ENCODE measurements around the gene DUSP7.

The DUSP7 gene

GRCh38 chr3:52029053-52029452, 27.3 kb downstream of the DUSP7 start:
- no peak for TF ChIP-seq CTCF (conservative IDR thresholded peaks at IDR 0.05)
- H3K27ac ChIP-seq: no peak overlapping the region

GRCh38 chr3:52028572-52028971, 27.8 kb downstream of the DUSP7 start:
- TF ChIP-seq CTCF (conservative IDR thresholded peaks at IDR 0.05): no peak
- no peak overlapping the region for H3K27ac ChIP-seq

GRCh38 chr3:52026041-52026440, 30.3 kb downstream of the DUSP7 start:
- TF ChIP-seq CTCF (conservative IDR thresholded peaks at IDR 0.05): no peak
- H3K27ac ChIP-seq: no peak overlapping the region

- no peak overlapping the region for H3K27ac ChIP-seq
- no peak for TF ChIP-seq CTCF (conservative IDR thresholded peaks at IDR 0.05)
Observed at GRCh38 chr3:52025453-52025852, 30.9 kb downstream of the DUSP7 start.

GRCh38 chr3:52024765-52025452, 31.5 kb downstream of the DUSP7 start:
- no peak overlapping the region for H3K27ac ChIP-seq
- TF ChIP-seq CTCF (conservative IDR thresholded peaks at IDR 0.05): no peak

GRCh38 chr3:52023860-52024764, 32.3 kb downstream of the DUSP7 start:
- no peak for TF ChIP-seq CTCF (conservative IDR thresholded peaks at IDR 0.05)

GRCh38 chr3:52023101-52023770, 33.1 kb downstream of the DUSP7 start:
- H3K27ac ChIP-seq: no peak overlapping the region
- no peak for TF ChIP-seq CTCF (conservative IDR thresholded peaks at IDR 0.05)

More at GRCh38 chr3:52023860-52024764, 32.3 kb downstream of the DUSP7 start:
- H3K27ac ChIP-seq: no peak overlapping the region
